ENCODE measurements around the gene IRGQ.
"Not testable (repeated sequence)": the region's sequence is repeated elsewhere in the genome, so short reads cannot be mapped to it uniquely, and the experiment has no call there.

GRCh38 chr19:43587029-43587428 lies 8.9 kb downstream of the IRGQ start:
- TF ChIP-seq, protein P1, sequence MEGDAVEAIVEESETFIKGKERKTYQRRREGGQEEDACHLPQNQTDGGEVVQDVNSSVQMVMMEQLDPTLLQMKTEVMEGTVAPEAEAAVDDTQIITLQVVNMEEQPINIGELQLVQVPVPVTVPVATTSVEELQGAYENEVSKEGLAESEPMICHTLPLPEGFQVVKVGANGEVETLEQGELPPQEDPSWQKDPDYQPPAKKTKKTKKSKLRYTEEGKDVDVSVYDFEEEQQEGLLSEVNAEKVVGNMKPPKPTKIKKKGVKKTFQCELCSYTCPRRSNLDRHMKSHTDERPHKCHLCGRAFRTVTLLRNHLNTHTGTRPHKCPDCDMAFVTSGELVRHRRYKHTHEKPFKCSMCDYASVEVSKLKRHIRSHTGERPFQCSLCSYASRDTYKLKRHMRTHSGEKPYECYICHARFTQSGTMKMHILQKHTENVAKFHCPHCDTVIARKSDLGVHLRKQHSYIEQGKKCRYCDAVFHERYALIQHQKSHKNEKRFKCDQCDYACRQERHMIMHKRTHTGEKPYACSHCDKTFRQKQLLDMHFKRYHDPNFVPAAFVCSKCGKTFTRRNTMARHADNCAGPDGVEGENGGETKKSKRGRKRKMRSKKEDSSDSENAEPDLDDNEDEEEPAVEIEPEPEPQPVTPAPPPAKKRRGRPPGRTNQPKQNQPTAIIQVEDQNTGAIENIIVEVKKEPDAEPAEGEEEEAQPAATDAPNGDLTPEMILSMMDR (IDR thresholded peaks at IDR 0.05), result not testable (repeated sequence)
- not testable (repeated sequence) for TF ChIP-seq POLR2A (IDR thresholded peaks at IDR 0.05)

Measured in Peyer's patch (tissue), 4 donors.